Natural killer cell (primary cell): ENCODE measurements around the gene SON. TPM values are rescaled to one million over a fixed set of nuclear protein-coding genes. Genes with fewer than 3 reads are reported as not detected.

ENCODE experiments used
- ATAC-seq, 3 donors: fragments of 150-1000 bp in 2 of 3; fragments of 200-7000 bp in 1 of 3; cut with Tn5 transposase; 1 replicate in 1 of 3; 2 replicates in 2 of 3; pipeline ENCODE4 v1.10.0; 2021; ENCODE audit warnings: mild to moderate bottlenecking in 2 of 3, moderate library complexity in 2 of 3
- DNase-seq, 2 donors: peaks; one replicate each; pipeline versions ENCODE4 v3.0.0 to v3.0.0-alpha.2; 2013 to 2021; ENCODE audit warnings: mixed read lengths in 1 of 2
- H3K27ac ChIP-seq: one replicate; pipeline ENCODE4 v1.5.1; 2013; ENCODE audit warnings: mild to moderate bottlenecking, low read length
- H3K27me3 ChIP-seq: one replicate; pipeline ENCODE4 v1.6.1; 2013; ENCODE audit warnings: low read length; ENCODE audit not compliant: control insufficient read depth, insufficient read depth
- H3K36me3 ChIP-seq: one replicate; pipeline ENCODE4 v1.6.1; 2013; ENCODE audit warnings: low read length; ENCODE audit not compliant: control insufficient read depth, insufficient read depth
- H3K4me1 ChIP-seq: one replicate; pipeline ENCODE4 v1.6.1; 2013; ENCODE audit warnings: low read length; ENCODE audit not compliant: control insufficient read depth, insufficient read depth
- H3K4me3 ChIP-seq: one replicate; pipeline ENCODE4 v1.5.1; 2013; ENCODE audit warnings: low read length
- H3K9me3 ChIP-seq: one replicate; pipeline ENCODE4 v1.6.1; 2013; ENCODE audit warnings: low read length; ENCODE audit not compliant: control insufficient read depth, insufficient read depth
- H3K27ac Mint-ChIP-seq, 2 donors: one replicate each; pipeline ENCODE4 v1.8.0; 2022; ENCODE audit warnings: mild to moderate bottlenecking in 2 of 2, mixed read lengths in 2 of 2, moderate library complexity in 1 of 2
- H3K27me3 Mint-ChIP-seq, 2 donors: one replicate each; pipeline ENCODE4 v1.8.0; 2022; ENCODE audit warnings: low read depth in 2 of 2, mixed read lengths in 2 of 2
- H3K36me3 Mint-ChIP-seq: one replicate; pipeline ENCODE4 v1.8.0; 2022; ENCODE audit warnings: mixed read lengths
- H3K4me1 Mint-ChIP-seq, 2 donors: one replicate each; pipeline ENCODE4 v1.8.0; 2022; ENCODE audit warnings: mixed read lengths in 2 of 2
- H3K4me3 Mint-ChIP-seq: one replicate; pipeline ENCODE4 v1.8.0; 2022; ENCODE audit warnings: mild to moderate bottlenecking, moderate library complexity, mixed read lengths
- H3K9me3 Mint-ChIP-seq, 2 donors: one replicate each; pipeline ENCODE4 v1.8.0; 2022; ENCODE audit warnings: mixed read lengths in 2 of 2
- WGBS: methylation state at CpG from one replicate; pipeline ENCODE4 v1.1.7; 2013; ENCODE audit warnings: missing lambda C conversion rate; ENCODE audit not compliant: insufficient coverage; 5-methylcytosine and 5-hydroxymethylcytosine counted together
- intact Hi-C: fragments of 100-400 bp; cut with micrococcal nuclease; formaldehyde crosslinking; loops from one replicate; pipeline ENCODE4 v1.14.2; 2022
- total RNA-seq, 4 donors: library from RNA; stranded (reverse); fragments of 120-200 nt in 1 of 4; gene quantifications; one replicate each; pipeline versions ENCODE4 v1.2.3 to v1.2.4, GENCODE V29; 2013 to 2022
- TF ChIP-seq, protein P1 (sequence below): fragments of 200-600 bp; IDR thresholded peaks from one replicate; pipeline ENCODE4 v1.8.0; 2022; ENCODE audit warnings: antibody characterized with exemption

Gene SON
- total RNA-seq, 3 donors from 2014 or later (not counting 1 experiment from before 2014, with no cell fraction given) = 348 to 442 (median 416) TPM

DNA sequence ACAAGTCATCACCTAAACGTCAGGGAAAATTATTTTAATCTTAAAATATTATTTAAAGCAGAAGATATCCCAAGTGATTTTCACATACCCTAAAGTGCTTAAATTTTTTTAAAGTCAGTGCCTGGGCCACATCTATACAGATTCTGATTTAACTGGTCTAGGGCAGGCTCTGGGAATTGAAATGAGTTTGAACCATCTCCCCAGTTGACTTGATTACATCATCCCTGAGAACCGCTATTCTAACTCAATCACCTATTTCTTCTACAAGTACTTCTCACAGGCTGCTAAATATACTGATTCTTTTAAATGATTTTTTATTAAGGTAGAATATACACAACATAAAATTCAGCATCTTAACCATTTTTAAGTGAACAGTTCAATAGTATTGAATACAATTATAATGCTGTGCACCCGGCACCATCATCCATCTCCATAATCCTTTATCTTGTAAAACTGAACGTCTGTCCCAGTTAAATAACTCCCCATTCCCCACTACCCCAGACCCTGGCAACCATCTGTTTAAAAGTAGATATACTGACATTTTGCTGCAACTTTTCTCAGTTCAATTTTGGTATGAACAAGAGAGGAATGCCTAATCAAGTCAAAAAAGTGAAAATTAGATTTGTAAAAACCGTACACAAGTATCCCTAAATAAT lies 20.4 kb upstream of the SON start:
- DNase-seq (no peak), ATAC-seq (no peak)
- no peaks in the 10 kb centered on the region for H3K9me3 ChIP-seq
- Mint-ChIP-seq H3K36me3 (peaks cover 11% of the 10 kb centered on the region), H3K9me3 (no peaks in the 10 kb centered on the region), H3K27me3 (no peaks in the 10 kb centered on the region), H3K27ac (no peak overlapping the region), H3K4me3 (no peak overlapping the region), H3K4me1 (no peaks in the 10 kb centered on the region)
- intact Hi-C loops = no loop called here
- H3K36me3 ChIP-seq = peaks cover 40% of the 10 kb centered on the region
- H3K27me3 ChIP-seq = no peaks in the 10 kb centered on the region
- WGBS = 86% methylated on average over 1 of the region's 5 CpGs
- no peak overlapping the region for H3K27ac ChIP-seq
- TF ChIP-seq, protein P1, sequence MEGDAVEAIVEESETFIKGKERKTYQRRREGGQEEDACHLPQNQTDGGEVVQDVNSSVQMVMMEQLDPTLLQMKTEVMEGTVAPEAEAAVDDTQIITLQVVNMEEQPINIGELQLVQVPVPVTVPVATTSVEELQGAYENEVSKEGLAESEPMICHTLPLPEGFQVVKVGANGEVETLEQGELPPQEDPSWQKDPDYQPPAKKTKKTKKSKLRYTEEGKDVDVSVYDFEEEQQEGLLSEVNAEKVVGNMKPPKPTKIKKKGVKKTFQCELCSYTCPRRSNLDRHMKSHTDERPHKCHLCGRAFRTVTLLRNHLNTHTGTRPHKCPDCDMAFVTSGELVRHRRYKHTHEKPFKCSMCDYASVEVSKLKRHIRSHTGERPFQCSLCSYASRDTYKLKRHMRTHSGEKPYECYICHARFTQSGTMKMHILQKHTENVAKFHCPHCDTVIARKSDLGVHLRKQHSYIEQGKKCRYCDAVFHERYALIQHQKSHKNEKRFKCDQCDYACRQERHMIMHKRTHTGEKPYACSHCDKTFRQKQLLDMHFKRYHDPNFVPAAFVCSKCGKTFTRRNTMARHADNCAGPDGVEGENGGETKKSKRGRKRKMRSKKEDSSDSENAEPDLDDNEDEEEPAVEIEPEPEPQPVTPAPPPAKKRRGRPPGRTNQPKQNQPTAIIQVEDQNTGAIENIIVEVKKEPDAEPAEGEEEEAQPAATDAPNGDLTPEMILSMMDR = no peak
- H3K4me1 ChIP-seq = no peaks in the 10 kb centered on the region
- H3K4me3 ChIP-seq = no peak overlapping the region

DNA sequence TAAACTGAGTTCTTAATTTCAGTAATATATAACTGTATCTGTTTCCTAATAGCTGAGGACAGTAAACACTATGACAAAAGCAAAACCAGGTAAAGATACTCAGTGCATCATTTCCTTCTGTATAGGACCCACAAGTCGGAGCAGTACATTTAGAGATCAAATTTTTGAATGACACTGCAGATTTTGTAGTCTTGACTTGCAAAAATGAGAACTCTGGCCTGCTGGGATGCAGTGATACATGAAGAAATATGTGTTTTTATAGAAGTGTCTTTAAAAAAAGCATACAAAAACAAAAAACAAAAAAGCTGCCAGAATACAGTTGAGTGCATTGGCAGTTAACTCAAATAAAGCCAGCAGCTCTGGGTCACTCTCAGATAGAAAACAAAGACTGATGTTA lies 19.9 kb upstream of the SON start:
- H3K27ac ChIP-seq = no peak overlapping the region
- intact Hi-C loops = no loop called here
- peaks cover 8% of the 10 kb centered on the region for H3K36me3 Mint-ChIP-seq
- no peaks in the 10 kb centered on the region for H3K4me1 Mint-ChIP-seq
- no peaks in the 10 kb centered on the region for H3K4me1 ChIP-seq
- TF ChIP-seq, protein P1 = no peak
- H3K27me3 ChIP-seq = no peaks in the 10 kb centered on the region
- H3K27me3 Mint-ChIP-seq = no peaks in the 10 kb centered on the region
- ATAC-seq (no peak), DNase-seq (no peak)
- peaks cover 40% of the 10 kb centered on the region for H3K36me3 ChIP-seq
- 47% methylated on average over 1 of the region's 1 CpG for WGBS
- no peaks in the 10 kb centered on the region for H3K9me3 ChIP-seq
- no peaks in the 10 kb centered on the region for H3K9me3 Mint-ChIP-seq
- H3K27ac Mint-ChIP-seq = no peak overlapping the region
- H3K4me3 Mint-ChIP-seq = no peak overlapping the region
- no peak overlapping the region for H3K4me3 ChIP-seq

DNA sequence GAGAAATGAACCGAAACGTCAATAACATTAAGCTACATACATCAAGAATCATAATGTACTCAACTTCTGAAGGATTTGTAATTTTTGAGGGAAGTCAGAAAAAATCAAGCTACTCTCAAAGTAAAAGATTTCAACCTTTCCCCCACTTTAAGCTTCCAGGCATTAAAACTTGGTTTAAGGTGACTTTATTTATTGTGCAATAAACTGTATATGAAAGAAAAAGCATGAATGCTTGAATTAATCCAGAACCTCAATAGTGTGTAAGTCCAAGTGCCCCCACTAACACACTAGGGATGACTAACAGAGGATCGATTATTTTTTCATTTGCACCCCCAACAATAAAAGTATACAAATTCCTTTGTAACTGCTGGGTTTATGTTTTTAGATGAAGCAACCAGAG lies 11.8 kb upstream of the SON start:
- no peak for ATAC-seq
- no peaks in the 10 kb centered on the region for H3K27me3 Mint-ChIP-seq
- no peaks in the 10 kb centered on the region for H3K9me3 ChIP-seq

More for the DNA sequence above, 11.8 kb upstream of the SON start:
- H3K4me3 ChIP-seq = no peak overlapping the region
- TF ChIP-seq, protein P1 = no peak
- H3K4me1 ChIP-seq = no peaks in the 10 kb centered on the region
- no peak for DNase-seq
- Mint-ChIP-seq H3K27ac (no peak overlapping the region), H3K4me3 (no peak overlapping the region), H3K36me3 (peaks cover 16% of the 10 kb centered on the region), H3K9me3 (no peaks in the 10 kb centered on the region), H3K4me1 (peaks cover 0 to 3% of the 10 kb centered on the region in 2 donors)
- no peak overlapping the region for H3K27ac ChIP-seq
- peaks cover 84% of the 10 kb centered on the region for H3K36me3 ChIP-seq
- no CpG with 5 or more reads among the region's 3 CpGs for WGBS
- no peaks in the 10 kb centered on the region for H3K27me3 ChIP-seq
- intact Hi-C loops = no loop called here
